Measurements from ENCODE around the gene RFLNA.

RFLNA gene

DNA sequence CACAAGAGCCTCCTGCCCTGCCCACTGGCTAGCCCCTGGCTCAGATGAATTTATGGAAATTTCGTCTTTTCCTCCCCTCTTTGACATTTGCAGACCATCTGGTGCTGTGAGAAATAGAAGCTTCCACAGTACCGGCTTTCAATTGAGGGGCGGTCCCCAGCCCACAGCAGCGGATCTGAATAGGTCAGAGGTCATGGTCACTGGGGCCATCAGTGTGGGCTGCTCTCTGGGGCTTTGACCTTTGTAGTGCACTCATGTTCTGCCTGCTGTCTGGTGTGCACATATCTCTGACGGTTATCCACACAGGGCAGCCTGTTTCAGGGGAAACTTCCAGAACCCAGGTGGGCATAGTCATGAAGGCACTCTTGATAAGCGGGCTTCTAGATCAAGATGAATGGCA is 2.5 kb upstream of the RFLNA start:
- no peaks in the 10 kb centered on the region for H3K36me3 ChIP-seq (replicated peaks; ENCODE audit: insufficient read depth, low read length)
- no peak overlapping the region for H3K27ac ChIP-seq (ENCODE audit: low read length)
- no peak overlapping the region for H2AFZ ChIP-seq (ENCODE audit: low read length)
- H3K4me3 ChIP-seq (ENCODE audit: low read length): no peak overlapping the region
- DNase-seq: no peak
- no peak overlapping the region for H3K4me2 ChIP-seq (ENCODE audit: low read depth, low read length)
- no peaks in the 10 kb centered on the region for H3K4me1 ChIP-seq (ENCODE audit: low read length)
- H3K9me3 ChIP-seq (replicated peaks; ENCODE audit: insufficient read depth, low read length): no peaks in the 10 kb centered on the region
- H4K20me1 ChIP-seq (ENCODE audit: insufficient read depth, low read length): no peaks in the 10 kb centered on the region
- H3K27me3 ChIP-seq (replicated peaks; ENCODE audit: insufficient read depth, low read length): 0 out of 2 replicates have a peak, but pooled peaks cover 7% of the 10 kb centered on the region
- TF ChIP-seq EZH2 (optimal IDR thresholded peaks at IDR 0.05; ENCODE audit: low read depth, low read length) (no peak), EZH2phosphoT487 (IDR thresholded peaks at IDR 0.05; ENCODE audit: low read length) (no peak)
- TF ChIP-seq, protein P1, sequence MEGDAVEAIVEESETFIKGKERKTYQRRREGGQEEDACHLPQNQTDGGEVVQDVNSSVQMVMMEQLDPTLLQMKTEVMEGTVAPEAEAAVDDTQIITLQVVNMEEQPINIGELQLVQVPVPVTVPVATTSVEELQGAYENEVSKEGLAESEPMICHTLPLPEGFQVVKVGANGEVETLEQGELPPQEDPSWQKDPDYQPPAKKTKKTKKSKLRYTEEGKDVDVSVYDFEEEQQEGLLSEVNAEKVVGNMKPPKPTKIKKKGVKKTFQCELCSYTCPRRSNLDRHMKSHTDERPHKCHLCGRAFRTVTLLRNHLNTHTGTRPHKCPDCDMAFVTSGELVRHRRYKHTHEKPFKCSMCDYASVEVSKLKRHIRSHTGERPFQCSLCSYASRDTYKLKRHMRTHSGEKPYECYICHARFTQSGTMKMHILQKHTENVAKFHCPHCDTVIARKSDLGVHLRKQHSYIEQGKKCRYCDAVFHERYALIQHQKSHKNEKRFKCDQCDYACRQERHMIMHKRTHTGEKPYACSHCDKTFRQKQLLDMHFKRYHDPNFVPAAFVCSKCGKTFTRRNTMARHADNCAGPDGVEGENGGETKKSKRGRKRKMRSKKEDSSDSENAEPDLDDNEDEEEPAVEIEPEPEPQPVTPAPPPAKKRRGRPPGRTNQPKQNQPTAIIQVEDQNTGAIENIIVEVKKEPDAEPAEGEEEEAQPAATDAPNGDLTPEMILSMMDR (IDR thresholded peaks at IDR 0.05; ENCODE audit: low read length): no peak
- no peaks in the 10 kb centered on the region for H3K9me2 ChIP-seq (replicated peaks; ENCODE audit: insufficient read depth, low read length)
- H3F3A ChIP-seq (ENCODE audit: insufficient read depth, low read length): no peaks in the 10 kb centered on the region
- no peaks in the 10 kb centered on the region for H3K79me2 ChIP-seq (ENCODE audit: low read length)
- H3K9ac ChIP-seq (ENCODE audit: low read length): no peak overlapping the region

DNA sequence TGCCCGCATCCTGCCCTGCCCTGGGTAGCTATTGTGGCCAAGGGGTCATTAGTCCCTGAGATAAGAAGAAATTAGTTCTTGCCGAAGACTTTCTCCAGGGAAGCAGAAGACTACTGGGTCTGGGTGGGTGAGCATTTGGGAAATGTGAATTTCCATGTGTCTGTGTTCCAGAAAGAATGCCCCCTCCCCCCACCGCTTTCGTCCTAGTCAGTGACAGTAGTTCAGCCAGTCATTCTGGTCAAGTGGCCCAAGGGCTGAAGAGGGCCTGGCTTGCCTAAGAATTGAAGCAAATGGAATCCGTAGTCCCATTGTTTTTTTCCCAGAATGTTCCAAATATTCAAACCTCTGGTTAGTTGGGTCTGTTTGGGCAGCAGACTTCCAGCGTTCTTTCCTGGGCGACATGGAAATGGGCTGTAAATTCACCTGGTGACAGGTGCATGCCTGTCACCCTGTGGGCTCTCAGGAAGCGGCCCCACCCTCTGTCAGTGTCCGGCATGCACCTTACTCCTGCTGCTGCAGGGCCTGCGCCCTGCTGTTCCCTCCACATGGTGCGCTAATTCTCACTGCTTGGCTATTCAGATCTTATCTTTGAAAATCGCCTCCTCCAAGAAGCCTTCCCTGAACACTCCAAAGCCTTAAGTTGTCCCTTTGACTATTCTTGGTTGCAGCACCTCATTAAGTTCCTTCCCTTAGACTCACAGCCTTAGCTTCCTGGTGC is 1.4 kb upstream of the RFLNA start:
- Histone ChIP-seq H3K4me3 (ENCODE audit: low read length) (no peak overlapping the region), H3K4me2 (ENCODE audit: low read depth, low read length) (no peak overlapping the region), H3K9ac (ENCODE audit: low read length) (no peak overlapping the region), H3K4me1 (ENCODE audit: low read length) (no peaks in the 10 kb centered on the region), H3K79me2 (ENCODE audit: low read length) (no peaks in the 10 kb centered on the region), H3K9me2 (replicated peaks; ENCODE audit: insufficient read depth, low read length) (no peaks in the 10 kb centered on the region), H3F3A (ENCODE audit: insufficient read depth, low read length) (no peaks in the 10 kb centered on the region), H3K27me3 (replicated peaks; ENCODE audit: insufficient read depth, low read length) (0 out of 2 replicates have a peak, but pooled peaks cover 7% of the 10 kb centered on the region), H3K36me3 (replicated peaks; ENCODE audit: insufficient read depth, low read length) (no peaks in the 10 kb centered on the region), H2AFZ (ENCODE audit: low read length) (no peak overlapping the region), H3K9me3 (replicated peaks; ENCODE audit: insufficient read depth, low read length) (no peaks in the 10 kb centered on the region), H3K27ac (ENCODE audit: low read length) (no peak overlapping the region), H4K20me1 (ENCODE audit: insufficient read depth, low read length) (no peaks in the 10 kb centered on the region)
- DNase-seq: no peak
- TF ChIP-seq, protein P1 (IDR thresholded peaks at IDR 0.05; ENCODE audit: low read length): no peak
- TF ChIP-seq EZH2phosphoT487 (IDR thresholded peaks at IDR 0.05; ENCODE audit: low read length): no peak
- no peak for TF ChIP-seq EZH2 (optimal IDR thresholded peaks at IDR 0.05; ENCODE audit: low read depth, low read length)

DNA sequence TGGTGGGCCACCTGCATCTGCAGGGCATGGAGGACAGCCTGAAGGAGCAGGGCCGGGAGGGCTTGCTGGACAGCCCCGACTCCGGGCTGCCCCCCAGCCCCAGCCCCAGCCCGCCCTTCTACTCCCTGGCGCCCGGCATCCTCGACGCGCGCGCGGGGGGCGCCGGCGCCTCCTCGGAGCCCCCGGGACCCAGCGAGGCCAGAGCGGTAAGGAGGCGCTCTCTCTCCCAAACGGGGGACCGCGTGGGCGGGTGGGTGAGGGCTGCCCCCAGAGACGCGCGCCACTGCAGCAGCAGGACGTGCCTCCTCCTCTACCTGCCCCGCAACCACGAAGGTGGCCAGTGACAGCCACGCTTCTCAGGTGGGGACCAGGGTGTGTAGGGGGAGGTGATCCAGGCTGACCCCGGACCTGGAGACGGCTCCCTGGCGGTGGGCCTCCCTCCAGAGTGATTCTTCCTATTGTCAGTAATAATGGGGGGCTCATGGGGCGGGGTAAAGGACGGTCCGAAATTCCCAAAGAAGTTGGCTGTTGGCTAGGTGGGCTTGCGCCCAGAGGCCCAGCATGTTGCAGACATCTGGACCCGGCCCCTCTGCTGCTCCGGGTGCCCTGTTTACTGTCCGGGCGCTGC is 652 bp downstream of the RFLNA start:
- no peaks in the 10 kb centered on the region for H3K36me3 ChIP-seq (replicated peaks; ENCODE audit: insufficient read depth, low read length)
- DNase-seq: no peak
- H2AFZ ChIP-seq (ENCODE audit: low read length): no peak overlapping the region
- H3K9me2 ChIP-seq (replicated peaks; ENCODE audit: insufficient read depth, low read length): no peaks in the 10 kb centered on the region
- no peak overlapping the region for H3K27ac ChIP-seq (ENCODE audit: low read length)
- H3K4me2 ChIP-seq (ENCODE audit: low read depth, low read length): no peak overlapping the region
- H3K4me1 ChIP-seq (ENCODE audit: low read length): no peaks in the 10 kb centered on the region
- no peak overlapping the region for H3K9ac ChIP-seq (ENCODE audit: low read length)
- H4K20me1 ChIP-seq (ENCODE audit: insufficient read depth, low read length): no peaks in the 10 kb centered on the region
- TF ChIP-seq, protein P1 (IDR thresholded peaks at IDR 0.05; ENCODE audit: low read length): no peak
- TF ChIP-seq EZH2 (optimal IDR thresholded peaks at IDR 0.05; ENCODE audit: low read depth, low read length): no peak
- no peak for TF ChIP-seq EZH2phosphoT487 (IDR thresholded peaks at IDR 0.05; ENCODE audit: low read length)
- no peak overlapping the region for H3K4me3 ChIP-seq (ENCODE audit: low read length)
- no peaks in the 10 kb centered on the region for H3K9me3 ChIP-seq (replicated peaks; ENCODE audit: insufficient read depth, low read length)
- no peaks in the 10 kb centered on the region for H3K79me2 ChIP-seq (ENCODE audit: low read length)
- no peaks in the 10 kb centered on the region for H3F3A ChIP-seq (ENCODE audit: insufficient read depth, low read length)
- H3K27me3 ChIP-seq (replicated peaks; ENCODE audit: insufficient read depth, low read length): 0 out of 2 replicates have a peak, but pooled peaks cover 7% of the 10 kb centered on the region
